Stimulated activated CD8-positive, alpha-beta memory T cell treated with anti-CD3 and anti-CD28 coated beads, Interleukin-7, amount 100 ng/mL, for 48 hours (primary cell): Measurements from ENCODE around the gene ALDH1A1.

Experiments used
- DNase-seq, 2 donors: peaks; one replicate each; pipeline ENCODE4 v3.0.0-alpha.2; 2020; ENCODE audit warnings: low read depth in 1 of 2; ENCODE audit errors: extremely low read depth in 1 of 2

The ALDH1A1 gene

GRCh38 chr9:72980183-72980582 is 27.3 kb upstream of the ALDH1A1 start:
- no peak for DNase-seq

- no peak for DNase-seq
These were observed 26.7 kb upstream of the ALDH1A1 start for GRCh38 chr9:72979405-72980100.

- no peak for DNase-seq
These were observed 25.9 kb upstream of the ALDH1A1 start for GRCh38 chr9:72978744-72979143.

- no peak for DNase-seq
These were observed 24.8 kb upstream of the ALDH1A1 start for GRCh38 chr9:72977670-72978069.

- DNase-seq: no peak
These were observed 21.6 kb upstream of the ALDH1A1 start for GRCh38 chr9:72974501-72974900.

- DNase-seq: no peak
These were observed 19.8 kb upstream of the ALDH1A1 start for GRCh38 chr9:72972636-72973035.

- DNase-seq: no peak
These were observed 18.6 kb upstream of the ALDH1A1 start for GRCh38 chr9:72971411-72971810.

- DNase-seq: no peak
These were observed 7.6 kb upstream of the ALDH1A1 start for GRCh38 chr9:72960446-72960845.

GRCh38 chr9:72958485-72959281 is 5.8 kb upstream of the ALDH1A1 start:
- DNase-seq: no peak

GRCh38 chr9:72955571-72955970 is 2.7 kb upstream of the ALDH1A1 start:
- DNase-seq: no peak

GRCh38 chr9:72955126-72955455 is 2.2 kb upstream of the ALDH1A1 start:
- no peak for DNase-seq

- no peak for DNase-seq
These were observed 1.7 kb upstream of the ALDH1A1 start for GRCh38 chr9:72954431-72955125.

GRCh38 chr9:72952381-72952690 is 517 bp downstream of the ALDH1A1 start:
- DNase-seq: no peak

GRCh38 chr9:72951520-72952380 is 1.1 kb downstream of the ALDH1A1 start:
- DNase-seq: no peak

- no peak for DNase-seq
These were observed 1.9 kb downstream of the ALDH1A1 start for GRCh38 chr9:72950875-72951442.

- DNase-seq: no peak
These were observed 2.9 kb downstream of the ALDH1A1 start for GRCh38 chr9:72949918-72950325.

GRCh38 chr9:72949244-72949582 is 3.6 kb downstream of the ALDH1A1 start:
- DNase-seq: no peak

GRCh38 chr9:72948575-72949243 is 4.1 kb downstream of the ALDH1A1 start:
- no peak for DNase-seq

- no peak for DNase-seq
These were observed 4.8 kb downstream of the ALDH1A1 start for GRCh38 chr9:72947984-72948465.

GRCh38 chr9:72946821-72947220 is 6.0 kb downstream of the ALDH1A1 start:
- DNase-seq: no peak
